B cell (primary cell): ENCODE measurements around the gene PGF. TPM values are rescaled to one million over a fixed set of nuclear protein-coding genes. Genes with fewer than 3 reads are reported as not detected.

Experiments
- ATAC-seq: fragments of 200-7000 bp; cut with Tn5 transposase; one replicate; pipeline ENCODE4 v1.10.0; 2021; ENCODE audit warnings: low read depth, mild to moderate bottlenecking, moderate number of reproducible peaks, moderate library complexity
- CTCF ChIA-PET: fragments of 350-600 bp; sonication (Branson Sonifier 250); formaldehyde crosslinking; loops from one replicate; lab custom pipeline; 2021; ENCODE audit warnings: antibody characterized with exemption, inconsistent platforms; lab: Charles Lee
- POLR2A ChIA-PET: fragments of 350-600 bp; sonication (Branson Sonifier 250); formaldehyde crosslinking; loops from one replicate; lab custom pipeline; 2021; ENCODE audit warnings: antibody characterized with exemption; lab: Charles Lee
- DNase-seq: peaks from one replicate; pipeline ENCODE4 v3.0.0; 2013
- H2AFZ ChIP-seq: 2 replicates; pipeline ENCODE4 v1.6.1; 2012; ENCODE audit warnings: mild to moderate bottlenecking, low read depth, low read length; ENCODE audit not compliant: insufficient read depth, poor library complexity, severe bottlenecking
- H3K27ac ChIP-seq, 2 donors: 1 replicate in 1 of 2; 2 replicates in 1 of 2; pipeline ENCODE4 v1.5.1; 2012 to 2013; ENCODE audit warnings: low read length in 2 of 2, mild to moderate bottlenecking in 2 of 2, moderate library complexity in 1 of 2
- H3K27me3 ChIP-seq, 4 experiments: fragments of 200-600 bp in 1 of 4; sonication (generic) in 1 of 4; replicated peaks in 1 of 4; 1 replicate in 2 of 4; 2 replicates in 2 of 4; pipeline versions ENCODE4 v1.6.1 to v1.7.0; 2013 to 2016; ENCODE audit warnings: low read length in 3 of 4, mild to moderate bottlenecking in 2 of 4, mixed read lengths in 1 of 4, moderate library complexity in 1 of 4; ENCODE audit not compliant: insufficient read depth in 4 of 4, control insufficient read depth in 3 of 4; ENCODE audit errors: control extremely low read depth in 1 of 4
- H3K36me3 ChIP-seq, 2 experiments: replicated peaks in 1 of 2; 1 replicate in 1 of 2; 2 replicates in 1 of 2; pipeline versions ENCODE4 v1.6.1 to v1.7.1; 2013; ENCODE audit warnings: low read length in 1 of 2; ENCODE audit not compliant: insufficient read depth in 2 of 2, control insufficient read depth in 1 of 2; ENCODE audit errors: control extremely low read depth in 1 of 2, extremely low read depth in 1 of 2
- H3K4me1 ChIP-seq, 2 donors: fragments of 200-600 bp in 1 of 2; sonication (generic) in 1 of 2; 1 replicate in 1 of 2; 2 replicates in 1 of 2; pipeline versions ENCODE4 v1.5.1 to v1.6.1; 2013 to 2017; ENCODE audit warnings: low read length in 2 of 2; ENCODE audit not compliant: control insufficient read depth in 2 of 2, insufficient read depth in 2 of 2
- H3K4me2 ChIP-seq: replicated peaks from 2 replicates; pipeline ENCODE3; 2012; ENCODE audit warnings: mild to moderate bottlenecking, low read depth, low read length; ENCODE audit not compliant: poor library complexity, severe bottlenecking
- H3K4me3 ChIP-seq, 5 experiments: fragments of 200-600 bp in 1 of 5; sonication (generic) in 1 of 5; 1 replicate in 3 of 5; 2 replicates in 2 of 5; pipeline versions ENCODE4 v1.5.1 to v1.7.0; 2011 to 2016; ENCODE audit warnings: low read length in 4 of 5, mild to moderate bottlenecking in 4 of 5, low read depth in 2 of 5, control low read depth in 1 of 5, moderate library complexity in 1 of 5; ENCODE audit not compliant: insufficient read depth in 1 of 5; ENCODE audit errors: control extremely low read depth in 1 of 5, extremely low read depth in 1 of 5
- H3K79me2 ChIP-seq: fragments of 200-600 bp; sonication (generic); one replicate; pipeline ENCODE4 v1.6.0; 2016; ENCODE audit warnings: low read length; ENCODE audit not compliant: control insufficient read depth, insufficient read depth
- H3K9ac ChIP-seq: fragments of 200-600 bp; sonication (generic); 2 replicates; pipeline ENCODE4 v1.6.1; 2017; ENCODE audit warnings: mild to moderate bottlenecking, low read length, moderate library complexity
- H3K9me3 ChIP-seq, 3 donors: one replicate each; pipeline versions ENCODE4 v1.6.1 to v1.7.1; 2013; ENCODE audit warnings: low read length in 2 of 3; ENCODE audit not compliant: control insufficient read depth in 2 of 3, insufficient read depth in 1 of 3; ENCODE audit errors: control extremely low read depth in 1 of 3
- H4K20me1 ChIP-seq: 2 replicates; pipeline ENCODE4 v1.6.0; 2012; ENCODE audit warnings: mild to moderate bottlenecking, low read length; ENCODE audit not compliant: insufficient read depth, control insufficient read depth, poor library complexity, severe bottlenecking
- H3K27ac Mint-ChIP-seq: one replicate; pipeline ENCODE4 v1.8.0; 2021; ENCODE audit warnings: mixed read lengths
- H3K27me3 Mint-ChIP-seq: one replicate; pipeline ENCODE4 v1.8.0; 2021; ENCODE audit warnings: mixed read lengths
- H3K4me1 Mint-ChIP-seq: one replicate; pipeline ENCODE4 v1.8.0; 2021; ENCODE audit warnings: mixed read lengths
- H3K4me3 Mint-ChIP-seq: one replicate; pipeline ENCODE4 v1.8.0; 2021; ENCODE audit warnings: mixed read lengths
- H3K9me3 Mint-ChIP-seq: one replicate; pipeline ENCODE4 v1.8.0; 2022; ENCODE audit warnings: mixed read lengths; ENCODE audit not compliant: insufficient read depth
- CTCF ChIP-seq: fragments of 200-600 bp; IDR thresholded peaks from one replicate; pipeline ENCODE4 v1.8.0; 2022; ENCODE audit warnings: antibody characterized with exemption, mild to moderate bottlenecking
- EZH2 ChIP-seq: IDR thresholded peaks from 2 replicates; pipeline ENCODE4 v1.6.1; 2012; ENCODE audit warnings: borderline replicate concordance, low read depth, mild to moderate bottlenecking, moderate library complexity, low read length; ENCODE audit not compliant: insufficient read depth, poor library complexity, severe bottlenecking
- WGBS: methylation state at CpG from one replicate; pipeline ENCODE4 v1.1.5; 2013; ENCODE audit warnings: missing lambda C conversion rate; ENCODE audit not compliant: insufficient coverage; 5-methylcytosine and 5-hydroxymethylcytosine counted together
- intact Hi-C: fragments of 100-400 bp; cut with micrococcal nuclease; formaldehyde crosslinking; loops from one replicate; pipeline ENCODE4 v1.10.0; 2022
- polyA plus RNA-seq: library from polyadenylated mRNA; depleted of rRNA; stranded (reverse); fragments of >200 nt; gene quantifications from 2 replicates; pipeline ENCODE4 v1.2.3, GENCODE V29; 2012
- total RNA-seq, 2 donors: library from RNA; stranded (reverse); fragments of 120-200 nt in 1 of 2; gene quantifications; 1 replicate in 1 of 2; 2 replicates in 1 of 2; pipeline versions ENCODE4 v1.2.3 to v1.2.4, GENCODE V29; 2013 to 2022

PGF gene
- total and polyA plus RNA-seq, 2 donors (not counting 1 experiment from before 2014, with no cell fraction given), result 0.07 to 0.47 TPM

GRCh38 chr14:75003250-75004027, 48.0 kb upstream of the PGF start:
- Histone ChIP-seq H3K4me3 (peak overlapping the region; percentile 62 to 92 (median 73)), H3K4me1 (peaks cover 17 to 19% of the 10 kb centered on the region in 2 donors), H2AFZ (peak overlapping the region; percentile 91), H3K4me2 (peak overlapping the region; percentile 88), H3K36me3 (peaks cover 2 to 29% of the 10 kb centered on the region in 2 experiments), H4K20me1 (no peaks in the 10 kb centered on the region), H3K79me2 (peaks cover 17% of the 10 kb centered on the region), H3K27me3 (no peaks in the 10 kb centered on the region), H3K9me3 (no peaks in the 10 kb centered on the region), H3K27ac (peak overlapping the region; percentile 88 to 95), H3K9ac (peak overlapping the region; percentile 84)
- Mint-ChIP-seq H3K27ac (peak overlapping the region; percentile 88), H3K9me3 (no peaks in the 10 kb centered on the region), H3K27me3 (no peaks in the 10 kb centered on the region), H3K4me1 (peaks cover 29% of the 10 kb centered on the region), H3K4me3 (peak overlapping the region; percentile 98)
- ChIA-PET POLR2A (interaction anchor here (1.2 kb wide), 1 partner anchor 62 kb away, joined by 4 read pairs; no protein-coding TSS in a partner anchor), CTCF (interaction anchor here (0.9 to 3.2 kb wide), 6 partner anchors 39 to 142 kb away, joined by 3 to 12 read pairs (median 4); no protein-coding TSS in a partner anchor)
- no peak for TF ChIP-seq EZH2
- TF ChIP-seq CTCF, result no peak
- ATAC-seq (no peak), DNase-seq (no peak)
- intact Hi-C loops, result loop anchor here (2.0 to 10.0 kb wide), 4 partner anchors 31 to 1049 kb away; partner anchors contain the start of genes ABCD4, AREL1, COQ6 and FAM161B
- WGBS, result 10% methylated on average over 16 of the region's 18 CpGs
